ENCODE data around the gene PDCL3.

PDCL3 gene

GRCh38 chr2:100615886-100616285 lies 53.1 kb downstream of the PDCL3 start:
- TF ChIP-seq CTCF (IDR thresholded peaks at IDR 0.05) = no peak
- no peak for DNase-seq (ENCODE audit: low spot score)
- H3K4me3 ChIP-seq = no peak overlapping the region
- H3K27ac ChIP-seq = no peak overlapping the region

DNA sequence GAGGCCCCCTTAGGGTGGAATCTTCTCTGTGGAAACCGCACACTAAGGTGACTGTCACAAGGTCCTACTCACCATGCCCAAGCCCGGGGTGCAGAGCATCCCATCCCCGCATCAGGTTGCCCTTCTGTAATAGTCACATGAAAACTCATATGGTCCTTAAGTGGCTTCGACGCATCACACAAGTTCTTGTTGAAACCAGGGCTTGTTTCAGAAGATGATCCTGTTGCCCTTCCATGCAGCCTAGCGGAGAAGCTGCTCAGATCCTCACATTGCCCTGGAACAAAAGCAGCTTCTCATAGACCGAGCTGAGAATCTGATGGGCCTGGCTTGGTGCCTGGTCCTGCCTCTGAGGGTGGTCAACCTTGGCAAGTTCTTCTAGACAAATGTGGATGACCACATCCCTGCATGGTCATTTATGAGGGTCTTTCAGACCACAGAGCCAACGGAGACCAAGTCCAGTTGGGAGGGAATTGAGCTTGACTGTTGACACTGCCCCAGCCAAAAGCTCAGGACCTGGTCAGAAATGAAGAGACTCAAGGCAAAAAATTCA lies 54.1 kb downstream of the PDCL3 start:
- no peak overlapping the region for H3K27ac ChIP-seq
- H3K4me3 ChIP-seq = no peak overlapping the region
- no peak for TF ChIP-seq CTCF (IDR thresholded peaks at IDR 0.05)
- no peak for DNase-seq (ENCODE audit: low spot score)

DNA sequence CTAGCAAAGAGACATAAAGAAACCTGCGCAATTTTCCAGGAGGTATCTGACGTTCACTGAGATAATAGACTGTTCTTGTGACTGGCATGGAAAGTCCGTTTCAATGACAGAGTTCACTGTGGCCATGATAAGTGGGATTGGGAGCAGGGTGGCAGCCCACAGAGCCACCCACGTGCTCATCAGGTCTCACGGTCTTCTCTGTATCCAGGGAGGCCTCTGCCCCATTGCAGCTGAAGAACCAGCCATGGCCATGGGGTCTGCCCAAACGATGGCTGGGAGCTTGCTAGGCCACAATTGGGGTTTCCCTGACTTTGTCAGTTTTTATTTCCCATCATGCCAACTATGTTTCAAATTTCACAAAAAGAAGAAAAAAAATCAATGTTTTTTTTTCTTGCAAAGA lies 57.2 kb downstream of the PDCL3 start:
- H3K4me3 ChIP-seq = no peak overlapping the region
- no peak overlapping the region for H3K27ac ChIP-seq
- TF ChIP-seq CTCF (IDR thresholded peaks at IDR 0.05) = no peak
- no peak for DNase-seq (ENCODE audit: low spot score)

GRCh38 chr2:100620481-100620880 lies 57.7 kb downstream of the PDCL3 start:
- Histone ChIP-seq H3K4me3 (no peak overlapping the region), H3K27ac (no peak overlapping the region)
- no peak for DNase-seq (ENCODE audit: low spot score)
- no peak for TF ChIP-seq CTCF (IDR thresholded peaks at IDR 0.05)

DNA sequence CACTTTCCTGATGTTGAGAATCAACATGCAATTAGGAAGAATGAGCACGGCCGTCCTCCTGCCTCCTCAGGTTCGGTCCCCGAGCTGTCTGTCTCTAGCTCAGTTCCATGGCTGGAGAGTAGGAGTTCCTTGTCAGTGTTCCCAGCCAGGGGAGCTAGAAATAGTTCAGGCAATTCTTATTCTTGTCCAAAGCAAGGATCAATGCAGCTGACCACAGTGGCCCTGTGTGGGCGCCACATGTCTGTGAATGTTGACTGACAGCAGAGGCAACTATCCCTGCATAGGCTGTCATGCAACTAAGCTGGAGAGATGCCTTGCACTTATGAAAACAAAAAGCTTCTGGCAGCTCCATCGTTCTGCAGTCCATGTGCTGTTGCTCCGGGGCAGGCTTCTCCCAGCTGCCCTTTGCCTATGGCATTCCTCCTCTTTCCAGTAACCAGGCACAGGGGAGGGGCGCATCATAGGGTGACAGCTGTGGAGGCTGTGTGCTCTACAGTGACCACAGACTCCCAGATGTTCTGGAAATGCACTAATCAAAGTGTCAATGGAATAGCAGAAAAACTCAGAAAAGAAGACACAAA lies 58.7 kb downstream of the PDCL3 start:
- no peak for DNase-seq (ENCODE audit: low spot score)
- TF ChIP-seq CTCF (IDR thresholded peaks at IDR 0.05) = no peak
- Histone ChIP-seq H3K4me3 (no peak overlapping the region), H3K27ac (no peak overlapping the region)

DNA sequence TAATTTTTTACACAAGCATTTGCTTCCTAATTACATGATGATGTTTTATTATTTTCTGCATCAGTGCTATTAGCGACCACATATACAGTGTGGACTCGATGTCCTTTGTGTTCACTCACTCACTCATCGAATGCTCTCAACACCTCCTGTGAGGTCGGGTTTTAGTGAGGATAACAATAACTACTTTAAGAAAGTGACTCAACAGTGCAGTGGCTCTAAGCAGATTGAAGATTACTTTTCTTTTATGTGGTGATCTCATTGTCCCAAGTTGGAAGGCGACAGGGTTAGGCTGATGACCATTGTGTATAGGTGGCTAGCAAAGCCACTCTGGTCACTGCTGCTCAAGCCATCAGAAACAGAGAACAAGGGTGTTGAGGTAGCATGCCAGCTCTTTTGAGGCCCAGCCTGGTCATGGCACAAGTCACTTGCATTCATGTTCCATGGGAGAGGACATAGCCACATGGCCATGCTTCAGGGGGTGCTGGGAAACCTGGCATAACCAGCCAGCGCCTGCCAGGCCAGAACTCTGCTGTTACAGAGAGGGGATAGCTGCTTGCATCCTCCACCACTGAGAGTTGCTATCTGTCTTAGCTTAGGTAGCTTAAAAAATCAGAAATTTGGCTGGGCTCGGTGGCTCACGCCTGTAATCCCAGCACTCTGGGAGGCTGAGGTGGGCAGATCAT lies 60.4 kb downstream of the PDCL3 start:
- Histone ChIP-seq H3K4me3 (no peak overlapping the region), H3K27ac (no peak overlapping the region)
- DNase-seq (ENCODE audit: low spot score) = no peak
- no peak for TF ChIP-seq CTCF (IDR thresholded peaks at IDR 0.05)

DNA sequence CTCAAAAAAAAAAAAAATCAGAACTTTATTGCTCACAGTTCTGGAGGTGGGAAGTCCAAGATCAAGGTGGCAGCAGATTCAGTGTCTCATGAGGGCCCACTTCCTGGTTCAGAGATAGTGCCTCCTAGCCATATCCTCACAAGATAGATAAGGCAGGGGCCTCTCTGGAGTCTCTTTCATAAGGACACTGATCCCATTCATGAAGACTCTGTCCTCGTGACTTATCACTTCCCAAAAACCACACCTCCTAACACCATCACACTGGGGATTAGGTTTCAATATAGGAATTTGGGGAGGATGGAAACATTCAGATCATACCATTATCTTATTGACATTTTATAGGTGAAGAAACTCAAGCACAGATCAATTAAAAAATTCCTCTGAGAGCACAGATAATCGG lies 61.1 kb downstream of the PDCL3 start:
- DNase-seq (ENCODE audit: low spot score) = no peak
- no peak overlapping the region for H3K27ac ChIP-seq
- no peak for TF ChIP-seq CTCF (IDR thresholded peaks at IDR 0.05)
- no peak overlapping the region for H3K4me3 ChIP-seq
